ENCODE results near the gene FKBP10.
"Not testable (repeated sequence)": the region's sequence is repeated elsewhere in the genome, so short reads cannot be mapped to it uniquely, and the experiment has no call there.

The FKBP10 gene

GRCh38 chr17:41839448-41839847 is 26.6 kb downstream of the FKBP10 start:
- not testable (repeated sequence) for DNase-seq

DNA sequence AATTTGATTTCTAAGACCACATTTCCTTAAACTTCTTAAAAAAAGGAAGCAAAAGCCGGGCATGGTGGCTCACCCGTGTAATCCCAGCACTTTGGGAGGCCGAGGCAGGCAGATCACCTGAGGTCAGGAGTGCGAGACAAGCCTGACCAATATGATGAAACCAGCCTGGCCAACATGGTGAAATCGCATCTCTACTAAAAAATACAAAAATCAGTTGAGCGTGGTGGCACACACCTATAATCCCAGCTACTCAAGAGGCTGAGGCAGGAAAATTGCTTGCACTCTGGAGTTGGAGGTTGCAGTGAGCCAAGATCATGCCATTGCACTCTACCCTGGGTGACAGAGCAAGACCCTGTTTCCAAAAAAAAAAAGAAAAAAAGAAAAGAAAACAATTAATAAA is 28.0 kb downstream of the FKBP10 start:
- DNase-seq = not testable (repeated sequence)

GRCh38 chr17:41844971-41845370 is 32.2 kb downstream of the FKBP10 start:
- no peak for DNase-seq

GRCh38 chr17:41848788-41849187 is 36.0 kb downstream of the FKBP10 start:
- no peak for DNase-seq

DNA sequence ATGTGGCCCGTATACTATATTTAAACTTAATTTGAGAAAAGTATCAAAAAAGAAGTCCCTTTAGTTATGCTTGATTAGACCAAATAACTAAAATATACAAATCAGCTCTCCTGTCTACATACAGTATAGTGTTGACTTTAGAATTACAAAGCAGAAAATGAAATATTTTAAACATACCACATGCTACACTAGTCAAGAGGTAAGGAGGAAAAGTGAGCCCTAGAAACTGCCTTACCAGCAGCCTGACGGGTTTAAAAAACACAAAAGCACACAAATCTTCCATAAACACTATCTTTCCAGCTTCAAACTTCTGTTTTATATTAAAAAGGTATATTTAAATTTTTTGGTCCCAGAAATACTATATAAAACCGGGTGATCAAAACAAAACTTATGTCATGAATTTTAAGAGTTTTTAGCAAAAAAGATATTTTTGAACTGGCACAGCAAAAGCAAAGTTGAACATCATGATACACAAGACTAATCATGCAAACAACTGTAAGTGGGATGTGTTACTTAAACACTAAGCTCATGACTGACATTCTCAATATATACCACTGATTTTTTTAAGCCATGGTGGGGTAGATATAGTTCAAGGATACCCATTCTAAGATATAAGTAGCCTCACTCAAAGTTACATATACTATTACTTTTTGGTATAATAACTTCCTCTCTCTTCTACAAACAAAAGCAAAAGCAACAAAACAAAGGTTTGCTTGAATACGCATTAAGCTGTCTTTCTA is 36.6 kb downstream of the FKBP10 start:
- DNase-seq = no peak

- DNase-seq = not testable (repeated sequence)
These were observed 38.6 kb downstream of the FKBP10 start for GRCh38 chr17:41851382-41851781.

DNA sequence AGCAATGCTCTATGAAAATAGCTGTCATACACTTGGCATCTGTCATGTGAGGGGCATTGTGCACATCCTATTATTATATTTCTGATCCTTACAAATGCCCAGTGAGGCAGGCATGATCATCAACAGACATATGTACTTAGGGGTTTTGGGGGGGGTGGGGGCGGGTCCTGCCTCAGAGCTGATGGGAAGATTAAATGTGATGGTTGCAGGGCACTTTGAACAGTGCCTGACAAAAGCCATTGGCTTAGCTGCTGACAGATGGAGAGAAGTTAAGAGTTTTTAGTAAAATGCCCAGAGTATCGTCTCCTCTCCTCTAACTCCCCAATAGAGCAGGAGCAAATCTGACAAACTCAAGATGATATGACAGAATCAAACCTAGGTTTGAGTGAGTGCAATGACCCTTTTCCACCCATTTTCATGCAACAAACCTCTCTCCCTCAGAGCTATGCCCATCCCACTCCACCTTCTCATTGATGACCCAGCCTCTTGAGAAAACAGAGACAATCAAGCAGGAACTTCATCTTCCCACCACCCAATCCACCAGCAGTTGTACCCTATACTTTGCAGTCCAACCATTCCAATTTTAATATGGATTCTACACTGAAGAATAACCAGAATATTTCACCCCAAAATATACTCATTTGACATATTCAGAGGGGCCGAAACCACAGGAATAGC is 47.6 kb downstream of the FKBP10 start:
- DNase-seq = no peak

GRCh38 chr17:41863074-41863848 is 50.5 kb downstream of the FKBP10 start:
- DNase-seq = no peak

DNA sequence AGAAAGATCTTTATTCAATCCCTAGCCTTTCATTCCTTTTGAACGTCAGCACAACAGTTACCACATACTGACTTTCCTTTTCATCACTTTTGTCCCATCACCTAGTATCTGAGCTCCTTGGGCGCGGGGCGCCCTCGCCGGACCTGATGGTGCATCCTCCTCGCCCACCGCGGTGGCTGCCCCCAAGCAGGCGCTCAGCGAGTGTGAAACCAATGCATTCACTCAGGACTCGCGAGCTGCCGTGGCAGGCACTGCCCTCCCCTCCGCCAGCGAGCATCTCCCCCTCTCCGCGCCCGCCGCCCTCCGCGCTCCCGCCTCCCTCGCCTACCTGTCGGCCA is 51.7 kb downstream of the FKBP10 start:
- no peak for DNase-seq

DNA sequence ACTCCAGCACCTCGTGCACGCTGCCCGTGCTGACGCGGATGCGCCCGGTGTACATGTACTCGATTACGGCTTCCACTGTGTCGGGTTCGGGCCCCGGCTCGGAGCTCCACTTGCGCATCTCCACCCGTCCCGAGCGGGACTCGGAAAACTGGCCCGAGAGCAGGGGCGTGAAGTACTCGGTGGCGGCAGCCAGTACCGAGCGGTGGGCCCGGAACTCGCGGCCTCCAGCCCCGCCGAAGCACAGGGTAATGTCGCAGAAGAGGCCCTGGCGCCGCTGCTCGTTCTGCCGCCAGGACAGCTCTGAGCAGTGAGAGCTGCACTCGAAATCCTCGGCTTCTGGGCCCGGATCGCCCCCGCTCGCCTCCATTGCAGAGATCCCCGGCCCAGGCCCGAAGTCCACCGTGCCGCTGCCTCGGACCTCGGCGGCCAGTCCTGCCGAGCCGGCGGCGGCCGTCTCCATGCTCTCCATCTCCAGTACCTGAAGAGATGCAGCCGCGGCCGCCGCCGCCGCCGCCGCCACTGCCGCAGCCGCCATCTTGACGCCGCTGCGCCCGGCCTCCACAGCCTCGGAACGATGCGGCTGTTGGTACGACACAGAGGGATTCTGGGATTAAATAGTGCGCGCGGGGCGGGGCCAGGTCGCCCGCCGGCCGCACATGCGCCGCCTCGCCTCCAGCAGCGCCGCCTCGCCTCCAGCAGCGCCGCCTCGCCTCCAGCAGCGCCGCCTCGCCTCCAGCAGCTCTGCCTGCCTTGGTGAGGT is 52.2 kb downstream of the FKBP10 start, which contains the start of gene KLHL11:
Gene KLHL11 (minus strand): TSS at position 588 of the 760 bp plus-strand sequence. CDS start 53 bp downstream, at position 535.
- peak; percentile 43 for DNase-seq

DNA sequence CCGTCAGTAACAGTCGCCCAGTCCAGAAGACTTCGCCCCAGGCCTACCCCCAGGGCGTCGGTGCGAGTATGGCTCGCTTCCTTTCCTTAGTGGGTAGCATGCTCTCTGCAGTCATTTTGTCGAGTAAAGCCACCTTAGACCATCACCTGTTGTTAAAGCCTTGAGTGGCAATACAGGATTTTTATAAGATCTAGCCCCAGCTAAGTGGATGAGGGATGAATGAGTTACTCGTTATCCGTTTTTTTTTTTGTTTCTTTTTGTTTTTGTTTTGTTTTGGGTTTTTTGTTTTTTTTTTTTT is 52.7 kb downstream of the FKBP10 start:
- DNase-seq = no peak

- no peak for DNase-seq
These were observed 55.8 kb downstream of the FKBP10 start for GRCh38 chr17:41868568-41868967.

DNA sequence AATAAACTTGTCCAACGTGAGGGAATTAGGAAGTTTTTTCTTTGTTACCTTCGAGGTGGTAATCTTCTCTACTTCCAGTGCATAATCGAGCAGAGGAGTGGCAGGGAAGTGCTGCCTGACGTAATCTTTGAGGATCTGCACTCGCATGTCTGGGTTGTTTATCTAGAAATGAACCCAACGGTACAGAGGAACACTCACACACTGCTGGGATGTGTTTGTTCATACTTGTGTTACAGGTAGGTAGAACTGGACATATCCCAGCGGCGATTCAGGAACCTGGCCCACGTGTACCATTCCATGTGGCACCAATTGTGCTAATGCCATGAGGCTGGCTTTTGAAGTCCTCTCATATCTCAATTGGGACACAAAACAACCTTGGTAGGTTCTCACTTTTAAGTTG is 56.6 kb downstream of the FKBP10 start:
- no peak for DNase-seq

DNA sequence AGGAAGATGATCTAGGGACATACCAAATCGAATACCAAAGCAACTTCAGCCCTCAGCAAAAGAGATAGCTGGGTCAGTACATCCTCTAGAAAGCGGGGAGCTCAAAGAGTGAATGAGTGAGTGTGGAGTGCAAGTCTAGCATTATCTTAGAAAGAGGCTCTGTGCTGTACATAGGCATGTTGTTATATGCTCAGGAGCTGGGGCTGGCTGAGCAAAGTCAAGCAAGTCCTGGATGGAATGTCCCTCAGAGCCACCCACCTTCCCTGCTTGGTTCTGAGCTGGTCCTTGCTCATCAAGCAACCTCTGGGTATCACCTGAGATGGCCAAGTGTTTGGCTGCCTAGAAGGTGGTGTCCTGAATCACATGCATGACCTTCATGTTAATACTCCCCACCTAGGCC is 57.3 kb downstream of the FKBP10 start:
- DNase-seq = no peak

- no peak for DNase-seq
These were observed 57.8 kb downstream of the FKBP10 start for GRCh38 chr17:41870627-41871026.

- DNase-seq = no peak
These were observed 59.0 kb downstream of the FKBP10 start for GRCh38 chr17:41871789-41872188.

All from NCI-H2081 treated with DMSO at 0.1 percent for 48 hours (cell line).